Fibroblast of lung (primary cell): ENCODE data around the gene CEP41. TPM values are rescaled to one million over a fixed set of nuclear protein-coding genes. Genes with fewer than 3 reads are reported as not detected.

ENCODE experiments used
- DNase-seq, 2 donors: peaks; one replicate each; pipeline versions ENCODE4 v3.0.0 to v3.0.0-alpha.2; 2010; ENCODE audit warnings: low read depth in 2 of 2
- H2AFZ ChIP-seq: 2 replicates; pipeline ENCODE4 v1.5.1; 2012; ENCODE audit warnings: low read length, control low read depth, inconsistent platforms
- H3K27ac ChIP-seq: 2 replicates; pipeline ENCODE4 v1.5.1; 2011; ENCODE audit warnings: low read length, control low read depth; ENCODE audit not compliant: insufficient read depth
- H3K27me3 ChIP-seq: 2 replicates; pipeline ENCODE4 v1.5.1; 2011; ENCODE audit warnings: mild to moderate bottlenecking, low read length; ENCODE audit not compliant: control insufficient read depth, insufficient read depth
- H3K36me3 ChIP-seq: 2 replicates; pipeline ENCODE4 v1.5.1; 2011; ENCODE audit warnings: low read length; ENCODE audit not compliant: control insufficient read depth, insufficient read depth
- H3K4me1 ChIP-seq: 2 replicates; pipeline ENCODE4 v1.5.1; 2011; ENCODE audit warnings: low read length; ENCODE audit not compliant: control insufficient read depth, insufficient read depth; ENCODE audit errors: extremely low read depth
- H3K4me2 ChIP-seq: 2 replicates; pipeline ENCODE4 v1.5.1; 2011; ENCODE audit warnings: low read length, control low read depth; ENCODE audit not compliant: insufficient read depth; ENCODE audit errors: extremely low read depth
- H3K4me3 ChIP-seq, 4 experiments: fragments of 200-600 bp in 1 of 4; sonication (generic) in 1 of 4; replicated peaks in 1 of 4; 2 replicates each; pipeline ENCODE4 v1.5.1; 2011 to 2016; ENCODE audit warnings: low read length in 4 of 4, low read depth in 3 of 4, mild to moderate bottlenecking in 3 of 4, control low read depth in 2 of 4, inconsistent platforms in 1 of 4, mixed read lengths in 1 of 4; ENCODE audit not compliant: insufficient read depth in 1 of 4; ENCODE audit errors: control extremely low read depth in 1 of 4
- H3K79me2 ChIP-seq: 2 replicates; pipeline ENCODE4 v1.5.1; 2012; ENCODE audit warnings: mild to moderate bottlenecking, low read length, inconsistent platforms; ENCODE audit not compliant: control insufficient read depth, insufficient read depth
- H3K9ac ChIP-seq: 2 replicates; pipeline ENCODE4 v1.5.1; 2011; ENCODE audit warnings: mild to moderate bottlenecking, low read length, control low read depth; ENCODE audit not compliant: insufficient read depth
- H3K9me3 ChIP-seq: 2 replicates; pipeline ENCODE4 v1.5.1; 2012; ENCODE audit warnings: low read depth, low read length; ENCODE audit not compliant: control insufficient read depth, insufficient read depth
- H4K20me1 ChIP-seq: 2 replicates; pipeline ENCODE4 v1.5.1; 2011; ENCODE audit warnings: low read length; ENCODE audit not compliant: control insufficient read depth, insufficient read depth; ENCODE audit errors: extremely low read depth
- EZH2 ChIP-seq: IDR thresholded peaks from 2 replicates; pipeline ENCODE4 v1.5.1; 2012; ENCODE audit warnings: low read length, control low read depth, mild to moderate bottlenecking; ENCODE audit errors: missing control alignments
- polyA plus RNA-seq, 2 donors: library from polyadenylated mRNA; depleted of rRNA in 1 of 2; stranded (reverse) in 1 of 2; unstranded in 1 of 2; fragments of >200 nt; gene quantifications; 2 replicates each; pipeline ENCODE4 v1.2.1, GENCODE V29; 2011 to 2012; ENCODE audit warnings: missing spikeins in 1 of 2
- total RNA-seq: library from RNA; depleted of rRNA; stranded (reverse); fragments of >200 nt; gene quantifications from 2 replicates; pipeline ENCODE4 v1.2.1, GENCODE V29; 2014
- TF ChIP-seq, protein P1 (sequence below), 2 donors: IDR thresholded peaks in 1 of 2; conservative IDR thresholded peaks in 1 of 2; 1 replicate in 1 of 2; 2 replicates in 1 of 2; pipeline ENCODE4 v1.5.1; 2011 to 2012; ENCODE audit warnings: low read length in 2 of 2, control low read depth in 1 of 2, inconsistent platforms in 1 of 2, low read depth in 1 of 2, mild to moderate bottlenecking in 1 of 2

Gene CEP41
- total and polyA plus RNA-seq, 2 donors (not counting 1 experiment from before 2014, with no cell fraction given), result 8.3 to 24.5 TPM

DNA sequence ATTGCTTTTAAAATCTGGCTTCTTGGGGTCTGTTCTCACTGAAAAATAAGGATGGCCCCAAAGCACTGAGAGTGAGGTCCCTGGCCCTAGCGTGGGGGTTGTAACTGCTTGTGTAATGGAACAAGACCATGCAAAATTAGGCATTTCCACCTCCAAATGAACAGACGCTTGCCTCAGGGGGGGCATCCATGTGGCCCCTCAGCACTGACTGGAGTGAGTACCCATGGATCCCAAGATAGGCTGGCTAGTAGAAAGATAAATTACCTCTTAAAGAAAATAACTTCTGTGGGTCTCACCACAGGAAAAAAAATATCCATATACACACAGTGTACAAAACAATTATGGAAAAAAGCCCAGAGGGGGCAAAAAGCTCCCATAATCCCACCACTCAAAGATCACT is 75.7 kb downstream of the CEP41 start:
- H4K20me1 ChIP-seq, result no peaks in the 10 kb centered on the region
- TF ChIP-seq EZH2, result no peak
- TF ChIP-seq, protein P1, sequence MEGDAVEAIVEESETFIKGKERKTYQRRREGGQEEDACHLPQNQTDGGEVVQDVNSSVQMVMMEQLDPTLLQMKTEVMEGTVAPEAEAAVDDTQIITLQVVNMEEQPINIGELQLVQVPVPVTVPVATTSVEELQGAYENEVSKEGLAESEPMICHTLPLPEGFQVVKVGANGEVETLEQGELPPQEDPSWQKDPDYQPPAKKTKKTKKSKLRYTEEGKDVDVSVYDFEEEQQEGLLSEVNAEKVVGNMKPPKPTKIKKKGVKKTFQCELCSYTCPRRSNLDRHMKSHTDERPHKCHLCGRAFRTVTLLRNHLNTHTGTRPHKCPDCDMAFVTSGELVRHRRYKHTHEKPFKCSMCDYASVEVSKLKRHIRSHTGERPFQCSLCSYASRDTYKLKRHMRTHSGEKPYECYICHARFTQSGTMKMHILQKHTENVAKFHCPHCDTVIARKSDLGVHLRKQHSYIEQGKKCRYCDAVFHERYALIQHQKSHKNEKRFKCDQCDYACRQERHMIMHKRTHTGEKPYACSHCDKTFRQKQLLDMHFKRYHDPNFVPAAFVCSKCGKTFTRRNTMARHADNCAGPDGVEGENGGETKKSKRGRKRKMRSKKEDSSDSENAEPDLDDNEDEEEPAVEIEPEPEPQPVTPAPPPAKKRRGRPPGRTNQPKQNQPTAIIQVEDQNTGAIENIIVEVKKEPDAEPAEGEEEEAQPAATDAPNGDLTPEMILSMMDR (conservative IDR thresholded peaks at IDR 0.05 in 1 of 2, IDR thresholded peaks at IDR 0.05 in 1 of 2; ENCODE audit: low read depth in 1 of 2, low read length in 2 of 2), result no peak
- H3K9me3 ChIP-seq, result no peaks in the 10 kb centered on the region
- no peak overlapping the region for H3K9ac ChIP-seq
- no peak overlapping the region for H2AFZ ChIP-seq
- peak overlapping the region; percentile 30 for H3K27ac ChIP-seq
- no peak overlapping the region for H3K4me3 ChIP-seq
- no peaks in the 10 kb centered on the region for H3K79me2 ChIP-seq
- no peaks in the 10 kb centered on the region for H3K27me3 ChIP-seq
- H3K4me1 ChIP-seq, result peaks cover 38% of the 10 kb centered on the region
- H3K4me2 ChIP-seq, result no peak overlapping the region
- no peaks in the 10 kb centered on the region for H3K36me3 ChIP-seq
- peak in 1 of 2 donors; percentile 82 for DNase-seq

DNA sequence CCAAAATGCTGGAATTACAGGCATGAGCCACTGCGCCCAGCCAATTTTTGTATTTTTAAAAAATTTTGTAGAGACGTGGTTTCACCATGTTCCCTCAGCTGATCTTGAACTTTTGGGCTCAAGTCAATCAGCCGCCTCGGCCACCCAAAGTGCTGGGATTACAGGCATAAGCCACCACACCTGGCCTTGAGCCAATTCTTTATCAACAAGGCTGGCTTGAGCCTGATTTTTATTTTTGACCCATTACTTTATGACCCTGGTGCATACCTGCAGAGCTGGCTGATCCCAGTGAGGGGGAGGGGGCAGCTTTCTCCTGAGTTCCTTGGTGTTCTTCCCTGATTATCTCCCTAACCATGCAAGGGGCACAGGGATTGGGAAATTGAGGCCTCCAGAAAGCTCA is 76.4 kb downstream of the CEP41 start:
- no peak overlapping the region for H3K9ac ChIP-seq
- H3K36me3 ChIP-seq, result no peaks in the 10 kb centered on the region
- no peaks in the 10 kb centered on the region for H3K27me3 ChIP-seq
- H3K9me3 ChIP-seq, result no peaks in the 10 kb centered on the region
- no peak overlapping the region for H3K4me2 ChIP-seq
- H2AFZ ChIP-seq, result no peak overlapping the region
- DNase-seq, result no peak
- H4K20me1 ChIP-seq, result no peaks in the 10 kb centered on the region
- TF ChIP-seq EZH2, result no peak
- no peaks in the 10 kb centered on the region for H3K79me2 ChIP-seq
- no peak overlapping the region for H3K4me3 ChIP-seq
- no peak overlapping the region for H3K27ac ChIP-seq
- peaks cover 32% of the 10 kb centered on the region for H3K4me1 ChIP-seq

DNA sequence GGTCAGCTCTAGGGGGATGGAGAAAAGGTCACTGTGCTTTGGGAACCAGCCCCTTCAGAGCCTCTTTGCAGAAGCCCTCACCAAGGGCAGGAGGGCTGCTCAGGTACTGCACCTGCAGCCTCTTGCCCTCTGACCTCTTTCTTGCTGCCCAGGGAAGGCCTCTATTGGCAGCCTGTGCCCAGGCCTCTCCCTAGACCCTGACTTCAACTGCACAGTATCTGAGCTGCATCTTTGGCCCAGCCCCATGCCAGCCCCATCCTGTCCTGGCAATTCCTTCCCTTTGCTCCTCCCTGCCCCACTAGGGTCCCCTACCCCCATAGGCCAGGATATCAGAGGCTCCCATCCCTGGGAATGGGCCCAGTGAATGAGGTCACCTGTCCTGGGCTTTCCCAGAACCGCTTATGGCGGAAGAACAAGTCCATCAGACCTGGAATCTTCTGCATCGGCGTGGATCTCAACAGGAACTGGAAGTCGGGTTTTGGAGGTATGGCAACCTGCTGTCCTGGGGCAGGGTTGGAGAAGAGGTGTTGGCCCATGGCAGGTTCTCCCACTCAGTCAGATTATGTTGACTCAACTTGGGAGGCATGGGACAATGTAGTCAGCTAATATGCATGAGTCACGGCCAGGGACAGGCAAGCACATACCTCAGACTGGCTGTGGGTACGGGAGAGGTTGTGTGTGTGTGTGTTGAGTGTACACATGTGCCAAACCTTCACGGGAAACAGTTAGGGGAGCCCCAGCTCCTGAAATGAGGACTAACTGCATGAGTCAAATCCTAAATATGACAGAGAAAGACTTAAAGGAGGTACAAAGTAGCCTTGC is 77.6 kb downstream of the CEP41 start:
- H3K9me3 ChIP-seq, result no peaks in the 10 kb centered on the region
- H3K27ac ChIP-seq, result peak overlapping the region; percentile 43
- H3K27me3 ChIP-seq, result no peaks in the 10 kb centered on the region
- no peak for TF ChIP-seq EZH2
- TF ChIP-seq, protein P1 (conservative IDR thresholded peaks at IDR 0.05 in 1 of 2, IDR thresholded peaks at IDR 0.05 in 1 of 2; ENCODE audit: low read depth in 1 of 2, low read length in 2 of 2), result no peak
- no peak overlapping the region for H3K4me3 ChIP-seq
- H4K20me1 ChIP-seq, result no peaks in the 10 kb centered on the region
- no peaks in the 10 kb centered on the region for H3K79me2 ChIP-seq
- no peak overlapping the region for H3K4me2 ChIP-seq
- peaks cover 21% of the 10 kb centered on the region for H3K4me1 ChIP-seq
- no peak overlapping the region for H3K9ac ChIP-seq
- no peak overlapping the region for H2AFZ ChIP-seq
- peak; percentile 91 to 100 for DNase-seq
- no peaks in the 10 kb centered on the region for H3K36me3 ChIP-seq
